GM18909 (cell line): ENCODE data around the gene EXOSC5.
A peak's percentile ranks its signal among the peaks of the same experiment; 100 is the strongest.
"Not testable (repeated sequence)": the region's sequence is repeated elsewhere in the genome, so short reads cannot be mapped to it uniquely, and the experiment has no call there.

Source experiments
- ATAC-seq: cut with Tn5 transposase; IDR thresholded peaks from one replicate; pipeline ENCODE4 v1.9.1; 2021; ENCODE audit warnings: mild to moderate bottlenecking; ENCODE audit not compliant: unreplicated experiment, poor library complexity

The EXOSC5 gene

GRCh38 chr19:41372501-41372900, 24.7 kb downstream of the EXOSC5 start:
- ATAC-seq: no peak

GRCh38 chr19:41371541-41371940, 25.6 kb downstream of the EXOSC5 start:
- ATAC-seq: no peak

- not testable (repeated sequence) for ATAC-seq
Measured at GRCh38 chr19:41371119-41371518, 26.0 kb downstream of the EXOSC5 start.

- ATAC-seq: no peak
Measured at GRCh38 chr19:41369769-41370168, 27.4 kb downstream of the EXOSC5 start.

GRCh38 chr19:41367848-41368301, 29.3 kb downstream of the EXOSC5 start:
- ATAC-seq: no peak

- ATAC-seq: no peak
Measured at GRCh38 chr19:41366089-41366488, 31.1 kb downstream of the EXOSC5 start.

GRCh38 chr19:41364524-41365391, 32.4 kb downstream of the EXOSC5 start:
- ATAC-seq: no peak

GRCh38 chr19:41363753-41364523, 33.2 kb downstream of the EXOSC5 start, which contains the start of gene B9D2:
B9D2 (minus strand) TSS chr19:41364149; CDS start chr19:41363519, 630 bp downstream.
- ATAC-seq: peak; percentile 88

- ATAC-seq: no peak
Measured at GRCh38 chr19:41363371-41363752, 33.8 kb downstream of the EXOSC5 start.

GRCh38 chr19:41362143-41362847, 34.9 kb downstream of the EXOSC5 start:
- ATAC-seq: no peak

GRCh38 chr19:41359741-41360140, 37.4 kb downstream of the EXOSC5 start:
- no peak for ATAC-seq

- no peak for ATAC-seq
Measured at GRCh38 chr19:41357746-41358145, 39.4 kb downstream of the EXOSC5 start.

GRCh38 chr19:41356984-41357739, 40.0 kb downstream of the EXOSC5 start:
- no peak for ATAC-seq

- ATAC-seq: no peak
Measured at GRCh38 chr19:41355802-41356201, 41.4 kb downstream of the EXOSC5 start.

GRCh38 chr19:41355035-41355434, 42.1 kb downstream of the EXOSC5 start:
- ATAC-seq: no peak

- no peak for ATAC-seq
Measured at GRCh38 chr19:41354343-41354953, 42.7 kb downstream of the EXOSC5 start.

GRCh38 chr19:41353466-41354342, 43.5 kb downstream of the EXOSC5 start, which contains the start of gene TGFB1:
TGFB1 (minus strand) TSS chr19:41353922; CDS start chr19:41353044, 878 bp downstream.
- ATAC-seq: peak; percentile 46
